Activated naive CD8-positive, alpha-beta T cell (primary cell): ENCODE measurements around the gene SNX18.

Source experiments
- H3K27ac Mint-ChIP-seq: one replicate; pipeline ENCODE4 v1.8.0; 2021; ENCODE audit warnings: mixed read lengths
- H3K27me3 Mint-ChIP-seq: one replicate; pipeline ENCODE4 v1.8.0; 2021; ENCODE audit warnings: mixed read lengths
- H3K36me3 Mint-ChIP-seq: one replicate; pipeline ENCODE4 v1.8.0; 2021; ENCODE audit warnings: mixed read lengths
- H3K4me1 Mint-ChIP-seq: one replicate; pipeline ENCODE4 v1.8.0; 2021; ENCODE audit warnings: low read depth, mixed read lengths
- H3K4me3 Mint-ChIP-seq: one replicate; pipeline ENCODE4 v1.8.0; 2021; ENCODE audit warnings: mild to moderate bottlenecking, mixed read lengths
- H3K9me3 Mint-ChIP-seq: one replicate; pipeline ENCODE4 v1.8.0; 2021; ENCODE audit warnings: low read depth, mixed read lengths

SNX18 gene

GRCh38 chr5:54544044-54544443, 26.5 kb downstream of the SNX18 start:
- no peak overlapping the region for H3K4me3 Mint-ChIP-seq
- no peaks in the 10 kb centered on the region for H3K9me3 Mint-ChIP-seq
- peaks cover 11% of the 10 kb centered on the region for H3K36me3 Mint-ChIP-seq
- peaks cover 23% of the 10 kb centered on the region for H3K4me1 Mint-ChIP-seq
- no peak overlapping the region for H3K27ac Mint-ChIP-seq
- no peaks in the 10 kb centered on the region for H3K27me3 Mint-ChIP-seq

GRCh38 chr5:54545796-54546195, 28.2 kb downstream of the SNX18 start:
- H3K4me3 Mint-ChIP-seq = no peak overlapping the region
- peaks cover 16% of the 10 kb centered on the region for H3K4me1 Mint-ChIP-seq
- peaks cover 13% of the 10 kb centered on the region for H3K36me3 Mint-ChIP-seq
- H3K9me3 Mint-ChIP-seq = no peaks in the 10 kb centered on the region
- H3K27ac Mint-ChIP-seq = no peak overlapping the region
- H3K27me3 Mint-ChIP-seq = no peaks in the 10 kb centered on the region

- peaks cover 2% of the 10 kb centered on the region for H3K4me1 Mint-ChIP-seq
- no peak overlapping the region for H3K4me3 Mint-ChIP-seq
- peaks cover 15% of the 10 kb centered on the region for H3K36me3 Mint-ChIP-seq
- no peaks in the 10 kb centered on the region for H3K9me3 Mint-ChIP-seq
- H3K27ac Mint-ChIP-seq = no peak overlapping the region
- no peaks in the 10 kb centered on the region for H3K27me3 Mint-ChIP-seq
Measured at GRCh38 chr5:54547711-54548250, 30.2 kb downstream of the SNX18 start.

- Mint-ChIP-seq H3K27ac (no peak overlapping the region), H3K27me3 (no peaks in the 10 kb centered on the region), H3K4me3 (no peak overlapping the region), H3K4me1 (peaks cover 2% of the 10 kb centered on the region), H3K9me3 (no peaks in the 10 kb centered on the region), H3K36me3 (peaks cover 13% of the 10 kb centered on the region)
Measured at GRCh38 chr5:54548565-54548964, 31.0 kb downstream of the SNX18 start.

- Mint-ChIP-seq H3K27ac (no peak overlapping the region), H3K4me1 (no peaks in the 10 kb centered on the region), H3K4me3 (no peak overlapping the region), H3K36me3 (peaks cover 8% of the 10 kb centered on the region), H3K9me3 (no peaks in the 10 kb centered on the region), H3K27me3 (no peaks in the 10 kb centered on the region)
Measured at GRCh38 chr5:54551292-54551691, 33.7 kb downstream of the SNX18 start.

DNA sequence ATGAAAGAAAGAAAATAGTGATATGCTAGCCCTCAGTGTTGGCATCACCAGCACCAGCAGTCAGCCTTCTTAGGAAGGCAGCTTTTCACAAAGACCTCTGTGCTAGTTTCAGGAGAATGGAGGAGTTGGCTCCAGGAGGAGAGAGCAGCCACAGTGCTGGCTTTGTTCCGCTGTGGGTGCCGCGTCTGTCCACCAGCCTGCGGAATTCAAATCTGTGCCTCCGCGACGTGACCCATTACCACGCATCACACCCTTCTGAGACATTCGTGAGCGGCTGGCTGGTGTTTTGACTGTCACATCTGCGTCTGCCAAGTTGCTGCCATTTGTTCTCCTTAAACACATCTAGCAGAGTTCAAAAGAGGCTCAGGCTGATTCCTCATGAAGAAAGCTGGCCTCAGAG, 34.4 kb downstream of the SNX18 start:
- Mint-ChIP-seq H3K4me1 (no peaks in the 10 kb centered on the region), H3K9me3 (no peaks in the 10 kb centered on the region), H3K4me3 (no peak overlapping the region), H3K27me3 (no peaks in the 10 kb centered on the region), H3K27ac (no peak overlapping the region), H3K36me3 (peaks cover 8% of the 10 kb centered on the region)

DNA sequence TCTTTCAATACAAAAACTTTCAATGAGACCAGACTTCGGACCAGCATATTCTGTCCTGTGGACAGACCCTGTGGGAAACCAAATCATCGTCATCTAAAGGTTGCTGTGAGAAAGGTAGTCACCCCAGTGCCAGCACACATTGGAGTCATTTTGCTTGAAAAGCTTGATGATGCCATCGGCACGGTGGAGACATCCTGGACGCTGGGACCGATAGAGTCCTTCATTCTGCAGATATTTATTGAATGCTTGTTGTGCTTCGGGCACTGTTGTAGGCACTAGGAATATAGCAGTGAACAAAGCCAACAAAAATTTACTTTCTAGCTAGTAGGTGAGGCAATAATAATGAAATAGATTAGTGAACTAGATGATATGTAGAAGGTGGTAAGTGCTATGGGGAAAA, 34.9 kb downstream of the SNX18 start:
- no peaks in the 10 kb centered on the region for H3K4me1 Mint-ChIP-seq
- H3K27ac Mint-ChIP-seq = no peak overlapping the region
- H3K27me3 Mint-ChIP-seq = no peaks in the 10 kb centered on the region

GRCh38 chr5:54553659-54554207, 36.2 kb downstream of the SNX18 start:
- Mint-ChIP-seq H3K27ac (no peak overlapping the region), H3K36me3 (peaks cover 5% of the 10 kb centered on the region), H3K9me3 (no peaks in the 10 kb centered on the region), H3K27me3 (no peaks in the 10 kb centered on the region), H3K4me1 (no peaks in the 10 kb centered on the region), H3K4me3 (no peak overlapping the region)

More for the DNA sequence above, 34.9 kb downstream of the SNX18 start:
- no peak overlapping the region for H3K4me3 Mint-ChIP-seq
- H3K36me3 Mint-ChIP-seq = peaks cover 8% of the 10 kb centered on the region
- H3K9me3 Mint-ChIP-seq = no peaks in the 10 kb centered on the region

DNA sequence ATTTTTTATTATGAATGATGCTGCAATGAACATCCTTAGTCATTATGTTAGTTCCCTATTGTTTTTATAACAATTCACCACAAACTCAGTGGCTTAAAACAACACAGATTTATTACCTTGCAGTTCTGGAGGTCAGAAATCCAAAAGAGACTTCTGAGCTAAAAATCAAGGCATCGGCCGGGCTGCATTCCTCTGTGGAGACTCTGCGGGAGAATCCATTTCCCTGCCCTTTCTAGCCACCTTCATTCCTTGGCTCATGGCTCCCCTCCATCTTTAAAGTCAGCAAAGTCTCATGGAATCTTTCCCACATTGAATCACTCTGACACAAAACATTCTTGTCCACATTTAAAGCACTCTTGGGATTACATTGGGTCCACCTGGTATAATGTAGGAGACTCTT, 38.6 kb downstream of the SNX18 start:
- Mint-ChIP-seq H3K27ac (no peak overlapping the region), H3K27me3 (no peaks in the 10 kb centered on the region), H3K4me3 (no peak overlapping the region), H3K4me1 (no peaks in the 10 kb centered on the region), H3K9me3 (no peaks in the 10 kb centered on the region), H3K36me3 (peaks cover 4% of the 10 kb centered on the region)

DNA sequence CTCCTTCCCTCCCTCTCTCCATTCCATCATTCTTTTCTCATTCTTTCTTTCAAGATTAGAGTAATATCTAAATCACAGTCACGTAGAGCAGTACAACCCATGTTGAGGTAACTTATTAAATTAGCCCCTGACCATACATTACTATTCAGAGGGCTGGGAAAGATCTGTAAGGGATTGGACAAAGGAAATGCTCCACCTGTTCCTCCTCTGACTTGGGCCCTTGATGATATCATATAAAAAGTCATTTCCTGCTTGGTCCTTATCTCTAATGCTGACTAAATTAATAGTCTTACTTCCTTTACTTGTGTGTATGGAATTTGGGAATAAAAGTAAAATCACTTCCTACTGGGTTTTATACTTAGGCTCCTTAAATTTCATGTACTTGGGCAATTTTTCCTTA, 40.8 kb downstream of the SNX18 start:
- Mint-ChIP-seq H3K36me3 (peaks cover 2% of the 10 kb centered on the region), H3K27me3 (no peaks in the 10 kb centered on the region), H3K9me3 (no peaks in the 10 kb centered on the region), H3K4me1 (no peaks in the 10 kb centered on the region), H3K27ac (no peak overlapping the region), H3K4me3 (no peak overlapping the region)

DNA sequence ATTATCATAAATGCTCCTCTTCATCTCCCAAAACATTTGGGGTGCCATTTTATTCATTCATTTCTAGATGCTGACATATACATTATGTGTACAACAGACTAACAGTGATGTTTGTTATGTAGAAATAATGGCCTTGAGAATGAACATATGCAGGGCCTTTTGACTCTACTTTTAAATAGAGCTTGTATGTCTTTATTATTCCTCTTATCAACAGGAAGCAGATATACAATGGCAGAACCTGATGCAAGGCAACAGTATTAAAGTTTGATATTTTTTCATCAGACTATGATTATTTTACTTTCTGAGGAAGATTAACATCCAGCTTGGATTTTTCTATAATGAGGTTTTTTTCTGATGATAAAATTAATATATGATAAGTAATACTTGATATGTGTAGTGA, 44.1 kb downstream of the SNX18 start:
- Mint-ChIP-seq H3K4me3 (no peak overlapping the region), H3K27me3 (no peaks in the 10 kb centered on the region), H3K36me3 (peaks cover 4% of the 10 kb centered on the region), H3K27ac (no peak overlapping the region), H3K9me3 (no peaks in the 10 kb centered on the region), H3K4me1 (no peaks in the 10 kb centered on the region)

GRCh38 chr5:54563083-54563761, 45.7 kb downstream of the SNX18 start:
- no peak overlapping the region for H3K27ac Mint-ChIP-seq
- H3K36me3 Mint-ChIP-seq = peaks cover 9% of the 10 kb centered on the region
- no peaks in the 10 kb centered on the region for H3K4me1 Mint-ChIP-seq
- no peaks in the 10 kb centered on the region for H3K9me3 Mint-ChIP-seq
- no peak overlapping the region for H3K4me3 Mint-ChIP-seq
- H3K27me3 Mint-ChIP-seq = no peaks in the 10 kb centered on the region

DNA sequence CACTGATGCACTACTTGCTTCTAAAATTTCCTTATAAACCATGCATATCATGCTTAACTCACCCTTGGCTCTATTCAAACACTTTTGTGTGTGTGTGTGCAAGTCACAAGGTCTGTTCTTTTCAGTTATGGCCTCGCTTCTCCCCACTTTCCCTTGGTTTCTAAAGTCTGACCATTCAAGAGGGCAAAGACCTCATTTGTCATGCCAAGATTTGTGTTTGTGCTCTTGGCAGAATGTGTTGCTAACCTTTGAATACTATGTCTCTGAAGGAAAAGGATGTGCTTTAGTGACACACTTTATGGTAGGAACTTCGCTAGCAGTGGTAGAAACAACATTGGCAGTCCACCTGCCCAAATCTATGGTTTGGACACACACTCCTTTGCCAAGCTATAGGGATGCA, 50.4 kb downstream of the SNX18 start:
- Mint-ChIP-seq H3K27me3 (no peaks in the 10 kb centered on the region), H3K36me3 (peaks cover 7% of the 10 kb centered on the region), H3K9me3 (no peaks in the 10 kb centered on the region), H3K4me3 (no peak overlapping the region), H3K4me1 (no peaks in the 10 kb centered on the region), H3K27ac (no peak overlapping the region)

- H3K4me1 Mint-ChIP-seq = peaks cover 13% of the 10 kb centered on the region
- H3K36me3 Mint-ChIP-seq = peaks cover 8% of the 10 kb centered on the region
- no peaks in the 10 kb centered on the region for H3K9me3 Mint-ChIP-seq
- no peaks in the 10 kb centered on the region for H3K27me3 Mint-ChIP-seq
- no peak overlapping the region for H3K4me3 Mint-ChIP-seq
- H3K27ac Mint-ChIP-seq = no peak overlapping the region
Measured at GRCh38 chr5:54570916-54571315, 53.4 kb downstream of the SNX18 start.

GRCh38 chr5:54571462-54571861, 53.9 kb downstream of the SNX18 start:
- peaks cover 13% of the 10 kb centered on the region for H3K4me1 Mint-ChIP-seq
- H3K27ac Mint-ChIP-seq = no peak overlapping the region
- peaks cover 8% of the 10 kb centered on the region for H3K36me3 Mint-ChIP-seq
- no peaks in the 10 kb centered on the region for H3K9me3 Mint-ChIP-seq
- H3K4me3 Mint-ChIP-seq = no peak overlapping the region
- no peaks in the 10 kb centered on the region for H3K27me3 Mint-ChIP-seq
